ENCODE data around the gene HOOK1. TPM values are rescaled to one million over a fixed set of nuclear protein-coding genes. Genes with fewer than 3 reads are reported as not detected.

Gene HOOK1
- total RNA-seq, 1 donor from 2014 or later = 67.6 TPM

DNA sequence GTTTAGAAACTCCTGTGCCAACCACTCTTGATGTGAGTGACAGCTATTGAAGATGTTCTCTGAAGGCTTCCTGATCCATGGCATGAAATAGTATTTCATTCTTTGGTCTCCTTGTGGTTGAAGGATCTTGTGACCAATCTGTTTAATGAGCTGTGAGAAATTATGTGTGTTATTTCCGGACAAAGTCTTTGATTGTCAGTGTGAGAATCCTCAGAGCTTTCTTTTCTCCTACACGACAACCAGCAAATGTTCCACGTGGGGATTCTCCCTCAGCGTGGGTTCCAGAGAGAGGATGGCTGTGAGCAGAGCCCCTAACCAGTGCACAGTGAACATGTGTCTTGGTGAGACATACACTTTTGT is 45.0 kb upstream of the HOOK1 start:
- Mint-ChIP-seq H3K4me1 (peaks cover 51% of the 10 kb centered on the region), H3K36me3 (no peaks in the 10 kb centered on the region), H3K4me3 (no peak overlapping the region), H3K27ac (no peak overlapping the region), H3K27me3 (ENCODE audit: low read depth) (no peaks in the 10 kb centered on the region), H3K9me3 (no peaks in the 10 kb centered on the region)
- TF ChIP-seq, protein P1, sequence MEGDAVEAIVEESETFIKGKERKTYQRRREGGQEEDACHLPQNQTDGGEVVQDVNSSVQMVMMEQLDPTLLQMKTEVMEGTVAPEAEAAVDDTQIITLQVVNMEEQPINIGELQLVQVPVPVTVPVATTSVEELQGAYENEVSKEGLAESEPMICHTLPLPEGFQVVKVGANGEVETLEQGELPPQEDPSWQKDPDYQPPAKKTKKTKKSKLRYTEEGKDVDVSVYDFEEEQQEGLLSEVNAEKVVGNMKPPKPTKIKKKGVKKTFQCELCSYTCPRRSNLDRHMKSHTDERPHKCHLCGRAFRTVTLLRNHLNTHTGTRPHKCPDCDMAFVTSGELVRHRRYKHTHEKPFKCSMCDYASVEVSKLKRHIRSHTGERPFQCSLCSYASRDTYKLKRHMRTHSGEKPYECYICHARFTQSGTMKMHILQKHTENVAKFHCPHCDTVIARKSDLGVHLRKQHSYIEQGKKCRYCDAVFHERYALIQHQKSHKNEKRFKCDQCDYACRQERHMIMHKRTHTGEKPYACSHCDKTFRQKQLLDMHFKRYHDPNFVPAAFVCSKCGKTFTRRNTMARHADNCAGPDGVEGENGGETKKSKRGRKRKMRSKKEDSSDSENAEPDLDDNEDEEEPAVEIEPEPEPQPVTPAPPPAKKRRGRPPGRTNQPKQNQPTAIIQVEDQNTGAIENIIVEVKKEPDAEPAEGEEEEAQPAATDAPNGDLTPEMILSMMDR (IDR thresholded peaks at IDR 0.05; ENCODE audit: unreplicated experiment) = no peak
- no peak for DNase-seq (ENCODE audit: low spot score in 2 of 2, unreplicated experiment in 2 of 2)

DNA sequence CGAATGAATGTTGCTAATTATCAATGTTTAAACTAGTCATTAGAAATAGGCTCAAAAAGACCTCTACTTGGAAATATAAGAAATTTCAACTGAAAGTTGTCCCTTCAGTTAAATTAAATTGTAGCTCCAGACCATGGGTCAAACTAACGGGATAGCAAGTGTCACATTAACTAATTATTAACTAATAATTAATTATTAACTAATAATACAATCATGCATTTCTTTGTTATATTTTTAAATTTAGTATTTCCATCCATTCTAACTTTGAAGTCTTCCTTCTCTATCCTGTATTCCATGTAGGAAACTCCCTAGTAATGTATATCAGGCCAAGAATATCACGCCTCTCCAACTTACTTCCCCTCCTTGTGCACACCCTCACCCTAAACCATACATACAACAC is 43.4 kb upstream of the HOOK1 start:
- DNase-seq (ENCODE audit: low spot score in 2 of 2, unreplicated experiment in 2 of 2) = no peak
- Mint-ChIP-seq H3K36me3 (no peaks in the 10 kb centered on the region), H3K9me3 (no peaks in the 10 kb centered on the region), H3K27me3 (ENCODE audit: low read depth) (no peaks in the 10 kb centered on the region), H3K4me1 (peaks cover 38% of the 10 kb centered on the region), H3K27ac (no peak overlapping the region), H3K4me3 (no peak overlapping the region)
- TF ChIP-seq, protein P1 (IDR thresholded peaks at IDR 0.05; ENCODE audit: unreplicated experiment) = no peak

DNA sequence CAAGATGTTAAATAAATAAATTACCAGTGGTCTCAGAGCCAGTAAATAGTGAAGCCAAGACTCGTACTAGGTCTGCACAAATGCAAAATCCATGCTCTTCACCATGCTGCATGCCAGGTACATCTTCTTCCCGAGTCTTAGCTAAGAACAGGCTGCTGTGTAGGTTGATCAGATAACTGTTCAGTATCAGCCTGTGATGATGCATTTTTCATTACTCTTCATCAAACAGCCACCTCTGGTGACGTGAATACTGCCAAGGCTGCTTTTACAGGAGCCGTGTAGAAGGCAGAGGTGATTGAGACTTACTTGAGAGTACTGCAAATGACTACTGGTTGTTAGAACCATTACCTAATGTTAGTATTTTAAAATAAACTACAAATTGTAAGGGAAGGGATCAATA is 39.3 kb upstream of the HOOK1 start:
- H3K27ac Mint-ChIP-seq = no peak overlapping the region
- no peak for DNase-seq (ENCODE audit: low spot score in 2 of 2, unreplicated experiment in 2 of 2)
- H3K9me3 Mint-ChIP-seq = no peaks in the 10 kb centered on the region
- no peaks in the 10 kb centered on the region for H3K27me3 Mint-ChIP-seq (ENCODE audit: low read depth)
- H3K4me1 Mint-ChIP-seq = peaks cover 8% of the 10 kb centered on the region
- no peaks in the 10 kb centered on the region for H3K36me3 Mint-ChIP-seq
- H3K4me3 Mint-ChIP-seq = no peak overlapping the region
- TF ChIP-seq, protein P1 (IDR thresholded peaks at IDR 0.05; ENCODE audit: unreplicated experiment) = no peak

DNA sequence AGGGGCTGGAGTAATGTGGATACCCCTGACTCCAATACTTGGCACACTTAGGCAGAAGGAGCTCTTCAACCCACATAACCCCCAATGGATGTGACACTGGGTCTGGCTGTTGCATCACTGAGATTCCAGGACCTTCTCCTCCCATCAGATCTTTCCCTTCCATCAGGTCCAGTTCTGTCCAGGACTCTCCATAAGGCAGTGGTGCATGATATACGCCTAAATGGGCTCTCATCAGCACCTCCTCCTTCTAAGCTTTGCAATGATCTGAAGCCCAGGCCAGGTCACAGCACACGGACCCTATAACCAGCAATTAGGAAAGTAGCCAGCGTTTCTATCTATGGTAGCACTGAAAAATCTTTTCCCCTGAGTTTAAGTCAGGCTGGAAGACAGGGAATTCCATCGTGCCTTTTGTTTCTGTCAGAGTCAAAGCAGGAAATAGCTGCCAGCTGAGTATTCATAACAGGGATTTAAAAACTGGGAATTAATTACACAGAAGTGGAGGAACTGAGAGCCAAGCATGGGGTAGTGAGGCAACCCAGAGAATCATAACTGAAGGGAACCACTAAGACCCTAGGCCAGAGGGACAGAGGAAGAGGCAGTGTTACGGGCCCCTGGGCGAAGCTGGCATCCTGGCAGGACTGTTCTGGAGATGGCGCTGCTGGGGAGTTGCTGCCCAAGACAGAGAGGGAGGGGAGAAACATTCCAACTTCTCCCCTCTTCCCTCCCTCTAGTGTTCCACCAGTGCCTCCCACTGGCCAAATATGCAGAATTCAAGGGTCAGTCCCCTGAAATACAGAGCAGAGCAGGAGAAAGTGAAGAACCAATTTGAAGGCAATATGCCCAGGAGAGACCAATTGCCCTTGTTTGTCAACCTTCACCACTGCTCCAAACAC is 37.5 kb upstream of the HOOK1 start:
- peaks cover 5% of the 10 kb centered on the region for H3K4me1 Mint-ChIP-seq
- no peak for DNase-seq (ENCODE audit: low spot score in 2 of 2, unreplicated experiment in 2 of 2)
- H3K27me3 Mint-ChIP-seq (ENCODE audit: low read depth) = no peaks in the 10 kb centered on the region
- no peaks in the 10 kb centered on the region for H3K9me3 Mint-ChIP-seq
- no peaks in the 10 kb centered on the region for H3K36me3 Mint-ChIP-seq
- H3K27ac Mint-ChIP-seq = no peak overlapping the region
- TF ChIP-seq, protein P1 (IDR thresholded peaks at IDR 0.05; ENCODE audit: unreplicated experiment) = no peak
- H3K4me3 Mint-ChIP-seq = no peak overlapping the region

DNA sequence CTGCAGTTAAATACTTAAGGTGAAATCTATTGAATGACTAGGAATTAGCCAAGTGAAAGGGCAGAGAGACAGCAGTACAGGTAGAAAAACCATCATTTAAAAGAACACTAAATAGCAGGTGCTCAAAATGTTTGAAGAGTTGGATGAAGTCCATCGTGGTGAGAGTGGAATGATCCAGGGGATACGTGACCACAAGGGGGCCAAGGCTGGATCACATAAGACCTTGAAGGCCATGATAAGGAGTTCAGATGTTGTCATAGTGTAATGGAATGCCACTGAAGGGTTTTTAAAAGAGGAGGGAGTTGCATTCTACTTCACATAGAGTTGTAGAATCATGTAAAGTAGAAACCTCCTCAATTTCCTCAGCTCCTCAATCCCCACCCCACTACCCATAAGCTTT is 34.8 kb upstream of the HOOK1 start:
- H3K27me3 Mint-ChIP-seq (ENCODE audit: low read depth) = no peaks in the 10 kb centered on the region
- H3K4me3 Mint-ChIP-seq = no peak overlapping the region
- H3K9me3 Mint-ChIP-seq = no peaks in the 10 kb centered on the region
- no peak overlapping the region for H3K27ac Mint-ChIP-seq
- no peak for DNase-seq (ENCODE audit: low spot score in 2 of 2, unreplicated experiment in 2 of 2)
- TF ChIP-seq, protein P1 (IDR thresholded peaks at IDR 0.05; ENCODE audit: unreplicated experiment) = no peak
- H3K36me3 Mint-ChIP-seq = no peaks in the 10 kb centered on the region
- H3K4me1 Mint-ChIP-seq = no peaks in the 10 kb centered on the region
